Measurements from ENCODE around the gene CDH13. TPM values are rescaled to one million over a fixed set of nuclear protein-coding genes. Genes with fewer than 3 reads are reported as not detected.

Gene CDH13
- total RNA-seq, 1 experiment from 2014 or later: 2.1 TPM

DNA sequence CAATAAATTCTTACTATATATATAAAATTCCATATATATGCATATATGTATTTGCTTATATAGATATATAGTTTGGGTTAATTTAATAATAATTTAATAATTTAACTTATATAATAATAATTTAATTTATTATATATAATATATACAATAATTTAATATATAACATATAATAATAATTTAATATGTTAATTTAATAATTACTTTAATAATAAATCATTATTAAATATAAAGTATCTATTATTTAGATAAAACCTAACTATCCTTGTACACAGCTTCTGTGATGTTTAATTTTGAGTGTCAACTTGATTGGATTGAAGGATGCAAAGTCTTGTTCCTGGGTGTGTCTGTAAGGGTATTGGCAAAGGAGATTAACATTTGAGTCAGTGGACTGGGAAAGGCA is 40.6 kb upstream of the CDH13 start:
- Histone ChIP-seq H3K9me3 (ENCODE audit: low read depth, low read length, poor library complexity, severe bottlenecking) (no peaks in the 10 kb centered on the region), H3K27me3 (replicated peaks; ENCODE audit: insufficient read depth, low read depth, low read length, poor library complexity) (peaks cover 5% of the 10 kb centered on the region), H3K36me3 (ENCODE audit: insufficient read depth, low read length, poor library complexity, severe bottlenecking) (no peaks in the 10 kb centered on the region), H3K4me1 (ENCODE audit: insufficient read depth, low read length, poor library complexity, severe bottlenecking) (no peaks in the 10 kb centered on the region), H3K27ac (ENCODE audit: low read depth, low read length, poor library complexity, severe bottlenecking) (no peak overlapping the region), H3K4me3 (ENCODE audit: low read depth, low read length, poor library complexity, severe bottlenecking) (no peak overlapping the region)
- ChIA-PET CTCF (no interaction called here), POLR2A (ENCODE audit: low non-redundant PET) (no interaction called here)
- DNase-seq (ENCODE audit: low spot score): no peak
- no TSS peak for BruUV-seq (replicated peaks)
- TF ChIP-seq CTCF (conservative IDR thresholded peaks at IDR 0.05; ENCODE audit: low read depth, low read length) (no peak), EZH2 (IDR thresholded peaks at IDR 0.05; ENCODE audit: borderline replicate concordance, low read depth, low read length, poor library complexity, severe bottlenecking) (no peak)
- intact Hi-C loops (cut with micrococcal nuclease; ENCODE audit: unreplicated experiment): no loop called here

- CTCF ChIA-PET: no interaction called here
- H3K27ac ChIP-seq (ENCODE audit: low read depth, low read length, poor library complexity, severe bottlenecking): no peak overlapping the region
These were observed 39.5 kb upstream of the CDH13 start for GRCh38 chr16:82587289-82587688.

GRCh38 chr16:82589407-82589806 is 37.4 kb upstream of the CDH13 start:
- BruUV-seq (replicated peaks): no TSS peak
- Histone ChIP-seq H3K27ac (ENCODE audit: low read depth, low read length, poor library complexity, severe bottlenecking) (no peak overlapping the region), H3K9me3 (ENCODE audit: low read depth, low read length, poor library complexity, severe bottlenecking) (no peaks in the 10 kb centered on the region), H3K36me3 (ENCODE audit: insufficient read depth, low read length, poor library complexity, severe bottlenecking) (no peaks in the 10 kb centered on the region), H3K4me3 (ENCODE audit: low read depth, low read length, poor library complexity, severe bottlenecking) (no peak overlapping the region), H3K4me1 (ENCODE audit: insufficient read depth, low read length, poor library complexity, severe bottlenecking) (no peaks in the 10 kb centered on the region), H3K27me3 (replicated peaks; ENCODE audit: insufficient read depth, low read depth, low read length, poor library complexity) (peaks cover 18% of the 10 kb centered on the region)
- POLR2A ChIA-PET (ENCODE audit: low non-redundant PET): no interaction called here
- TF ChIP-seq EZH2 (IDR thresholded peaks at IDR 0.05; ENCODE audit: borderline replicate concordance, low read depth, low read length, poor library complexity, severe bottlenecking) (no peak), CTCF (conservative IDR thresholded peaks at IDR 0.05; ENCODE audit: low read depth, low read length) (no peak)
- no peak for DNase-seq (ENCODE audit: low spot score)
- CTCF ChIA-PET: no interaction called here
- intact Hi-C loops (cut with micrococcal nuclease; ENCODE audit: unreplicated experiment): no loop called here

More at GRCh38 chr16:82587289-82587688, 39.5 kb upstream of the CDH13 start:
- intact Hi-C loops (cut with micrococcal nuclease; ENCODE audit: unreplicated experiment): no loop called here
- Histone ChIP-seq H3K4me3 (ENCODE audit: low read depth, low read length, poor library complexity, severe bottlenecking) (no peak overlapping the region), H3K36me3 (ENCODE audit: insufficient read depth, low read length, poor library complexity, severe bottlenecking) (no peaks in the 10 kb centered on the region), H3K9me3 (ENCODE audit: low read depth, low read length, poor library complexity, severe bottlenecking) (no peaks in the 10 kb centered on the region), H3K4me1 (ENCODE audit: insufficient read depth, low read length, poor library complexity, severe bottlenecking) (no peaks in the 10 kb centered on the region), H3K27me3 (replicated peaks; ENCODE audit: insufficient read depth, low read depth, low read length, poor library complexity) (peaks cover 10% of the 10 kb centered on the region)
- TF ChIP-seq CTCF (conservative IDR thresholded peaks at IDR 0.05; ENCODE audit: low read depth, low read length) (no peak), EZH2 (IDR thresholded peaks at IDR 0.05; ENCODE audit: borderline replicate concordance, low read depth, low read length, poor library complexity, severe bottlenecking) (no peak)
- no peak for DNase-seq (ENCODE audit: low spot score)
- no TSS peak for BruUV-seq (replicated peaks)
- POLR2A ChIA-PET (ENCODE audit: low non-redundant PET): no interaction called here

Data from A673 (cell line).